H1 (cell line): Measurements from ENCODE around the gene NXPH1. TPM values are rescaled to one million over a fixed set of nuclear protein-coding genes. Genes with fewer than 3 reads are reported as not detected.

Source experiments
- CTCF ChIA-PET: fragments of 300-600 bp; sonication (Branson Sonifier 250); formaldehyde crosslinking; loops from one replicate; lab custom pipeline; 2021; ENCODE audit not compliant: partially characterized antibody; lab: Charles Lee
- POLR2A ChIA-PET: fragments of 300-600 bp; sonication (Branson Sonifier 250); formaldehyde crosslinking; loops from one replicate; lab custom pipeline; 2021; ENCODE audit warnings: inconsistent platforms; ENCODE audit not compliant: partially characterized antibody; lab: Charles Lee
- DNase-seq, 2 experiments: peaks; one replicate each; pipeline versions ENCODE4 v3.0.0 to v3.0.0-alpha.2; 2010 to 2022; ENCODE audit warnings: low spot score in 2 of 2, low read depth in 1 of 2, mixed read lengths in 1 of 2
- FAIRE-seq: peaks from 2 replicates; lab custom pipeline; 2011; peaks lifted over from hg19 to GRCh38; lab: Jason Lieb, UNC
- H2AFZ ChIP-seq: 2 replicates; pipeline ENCODE4 v1.8.1; 2012; ENCODE audit warnings: low read length, inconsistent platforms
- H2AK5ac ChIP-seq: 2 replicates; pipeline ENCODE4 v1.6.1; 2013; ENCODE audit warnings: low read depth, low read length
- H2BK120ac ChIP-seq: replicated peaks from 2 replicates; pipeline ENCODE3; 2013; ENCODE audit warnings: low read depth, low read length, inconsistent platforms
- H2BK12ac ChIP-seq: 2 replicates; pipeline ENCODE4 v1.6.1; 2013; ENCODE audit warnings: low read depth, low read length
- H2BK15ac ChIP-seq: 2 replicates; pipeline ENCODE4 v1.6.1; 2013; ENCODE audit warnings: low read length
- H2BK20ac ChIP-seq: 2 replicates; pipeline ENCODE4 v1.6.1; 2013; ENCODE audit warnings: low read length
- H2BK5ac ChIP-seq: 2 replicates; pipeline ENCODE4 v1.6.1; 2013; ENCODE audit warnings: low read depth, low read length
- H3K14ac ChIP-seq: 2 replicates; pipeline ENCODE4 v1.6.1; 2013; ENCODE audit warnings: inconsistent platforms; ENCODE audit not compliant: insufficient read length
- H3K18ac ChIP-seq: 2 replicates; pipeline ENCODE4 v1.6.1; 2013; ENCODE audit warnings: low read length; ENCODE audit errors: extremely low read depth
- H3K23ac ChIP-seq: 2 replicates; pipeline ENCODE4 v1.6.1; 2013; ENCODE audit warnings: inconsistent platforms; ENCODE audit not compliant: insufficient read length
- H3K23me2 ChIP-seq: 2 replicates; pipeline ENCODE4 v1.6.1; 2013; ENCODE audit warnings: low read depth, low read length
- H3K27ac ChIP-seq: 2 replicates; pipeline ENCODE4 v1.6.1; 2011; ENCODE audit warnings: low read depth, low read length, inconsistent platforms
- H3K27me3 ChIP-seq, 4 experiments: replicated peaks in 1 of 4; 1 replicate in 1 of 4; 2 replicates in 3 of 4; pipeline versions ENCODE4 v1.6.1 to v1.8.1; 2011 to 2013; ENCODE audit warnings: low read length in 3 of 4, mild to moderate bottlenecking in 3 of 4, inconsistent platforms in 2 of 4, mixed read lengths in 2 of 4, moderate library complexity in 1 of 4; ENCODE audit not compliant: control insufficient read depth in 3 of 4, insufficient read depth in 3 of 4; ENCODE audit errors: extremely low read depth in 1 of 4
- H3K36me3 ChIP-seq, 4 experiments: 2 replicates each; pipeline versions ENCODE4 v1.6.1 to v1.8.1; 2011 to 2013; ENCODE audit warnings: mild to moderate bottlenecking in 4 of 4, low read length in 3 of 4, moderate library complexity in 2 of 4, control low read depth in 1 of 4, inconsistent platforms in 1 of 4; ENCODE audit not compliant: insufficient read depth in 4 of 4, control insufficient read depth in 2 of 4
- H3K4ac ChIP-seq: replicated peaks from 2 replicates; pipeline ENCODE3; 2013; ENCODE audit warnings: low read length, low read depth, mixed read lengths, inconsistent platforms; ENCODE audit not compliant: insufficient read length
- H3K4me1 ChIP-seq, 4 experiments: replicated peaks in 1 of 4; 1 replicate in 1 of 4; 2 replicates in 3 of 4; pipeline versions ENCODE4 v1.6.1 to v1.8.1; 2011 to 2013; ENCODE audit warnings: low read length in 3 of 4, inconsistent platforms in 2 of 4, mixed read lengths in 1 of 4; ENCODE audit not compliant: insufficient read depth in 4 of 4, control insufficient read depth in 3 of 4
- H3K4me2 ChIP-seq, 2 experiments: 2 replicates each; pipeline versions ENCODE4 v1.6.1 to v1.8.1; 2011 to 2013; ENCODE audit warnings: low read depth in 2 of 2, low read length in 2 of 2, control low read depth in 1 of 2, inconsistent platforms in 1 of 2, mild to moderate bottlenecking in 1 of 2; ENCODE audit not compliant: insufficient read depth in 1 of 2
- H3K4me3 ChIP-seq, 4 experiments: fragments of 200-600, 300-600 bp in 1 of 4; sonication (generic), shearing (Covaris generic), sonication (Bioruptor Twin) in 1 of 4; 2 replicates each; pipeline versions ENCODE4 v1.5.1 to v1.8.1; 2011 to 2016; ENCODE audit warnings: low read length in 4 of 4, low read depth in 3 of 4, control low read depth in 2 of 4, inconsistent platforms in 2 of 4, mild to moderate bottlenecking in 2 of 4, mixed read lengths in 1 of 4, moderate library complexity in 1 of 4; ENCODE audit not compliant: insufficient read depth in 2 of 4; ENCODE audit errors: extremely low read depth in 1 of 4
- H3K56ac ChIP-seq: replicated peaks from 2 replicates; pipeline ENCODE3; 2013; ENCODE audit warnings: low read depth, mild to moderate bottlenecking, mixed read lengths, low read length, inconsistent platforms; ENCODE audit not compliant: insufficient read length
- H3K79me1 ChIP-seq: 2 replicates; pipeline ENCODE4 v1.6.1; 2013; ENCODE audit warnings: low read depth, low read length, control low read depth
- H3K79me2 ChIP-seq, 2 experiments: 2 replicates each; pipeline versions ENCODE4 v1.6.1 to v1.8.1; 2012 to 2013; ENCODE audit warnings: low read length in 2 of 2, mild to moderate bottlenecking in 2 of 2, inconsistent platforms in 1 of 2; ENCODE audit not compliant: insufficient read depth in 2 of 2, control insufficient read depth in 1 of 2
- H3K9ac ChIP-seq, 4 experiments: replicated peaks in 1 of 4; 1 replicate in 1 of 4; 2 replicates in 3 of 4; pipeline versions ENCODE4 v1.6.1 to v1.8.1; 2011 to 2013; ENCODE audit warnings: low read depth in 3 of 4, low read length in 3 of 4, control low read depth in 2 of 4, mild to moderate bottlenecking in 2 of 4, moderate library complexity in 2 of 4, inconsistent platforms in 1 of 4; ENCODE audit errors: extremely low read depth in 1 of 4
- H3K9me3 ChIP-seq, 2 experiments: 2 replicates each; pipeline versions ENCODE4 v1.6.1 to v1.8.1; 2012 to 2013; ENCODE audit warnings: mild to moderate bottlenecking in 2 of 2, moderate library complexity in 2 of 2, control low read depth in 1 of 2, inconsistent platforms in 1 of 2, low read depth in 1 of 2, low read length in 1 of 2, mixed read lengths in 1 of 2; ENCODE audit not compliant: insufficient read depth in 2 of 2
- H4K20me1 ChIP-seq, 2 experiments: replicated peaks in 1 of 2; 2 replicates each; pipeline versions ENCODE3 to v1.8.1; 2011 to 2013; ENCODE audit warnings: inconsistent platforms in 2 of 2, low read length in 2 of 2, mild to moderate bottlenecking in 1 of 2; ENCODE audit not compliant: insufficient read depth in 2 of 2, control insufficient read depth in 1 of 2
- H4K5ac ChIP-seq: 2 replicates; pipeline ENCODE4 v1.6.1; 2013; ENCODE audit warnings: low read length, low read depth, mixed read lengths, inconsistent platforms; ENCODE audit not compliant: insufficient read length
- H4K8ac ChIP-seq: 2 replicates; pipeline ENCODE4 v1.8.0; 2013; ENCODE audit warnings: mild to moderate bottlenecking, moderate library complexity, low read length, inconsistent platforms; ENCODE audit not compliant: insufficient read depth; ENCODE audit errors: extremely low read depth
- H4K91ac ChIP-seq: replicated peaks from 2 replicates; pipeline ENCODE3; 2013; ENCODE audit warnings: low read length, mixed read lengths, inconsistent platforms; ENCODE audit not compliant: insufficient read length
- CBX8 ChIP-seq: fragments of 300-800, 300-1000 bp; sonication (generic); IDR thresholded peaks from 2 replicates; pipeline ENCODE4 v1.7.1; 2016; ENCODE audit warnings: low read depth, low read length, borderline replicate concordance
- CEBPB ChIP-seq: IDR thresholded peaks from 2 replicates; pipeline ENCODE4 v1.6.1; 2012; ENCODE audit warnings: low read depth, low read length
- EZH2 ChIP-seq: fragments of 200-600 bp; sonication (generic); IDR thresholded peaks from 2 replicates; pipeline ENCODE4 v1.7.1; 2012; ENCODE audit warnings: low read depth, mild to moderate bottlenecking, moderate library complexity, low read length, inconsistent platforms; ENCODE audit not compliant: severe bottlenecking
- GTF2F1 ChIP-seq: IDR thresholded peaks from 2 replicates; pipeline ENCODE4 v1.6.1; 2012; ENCODE audit warnings: low read depth, low read length, improper control_type of control experiment, borderline replicate concordance
- NANOG ChIP-seq: IDR thresholded peaks from 2 replicates; pipeline ENCODE4 v1.6.1; 2011; ENCODE audit warnings: low read length, low read depth, mild to moderate bottlenecking, inconsistent platforms; ENCODE audit not compliant: insufficient read depth, poor library complexity, severe bottlenecking
- polyA plus RNA-seq, 7 experiments: library from polyadenylated mRNA; depleted of rRNA in 3 of 7; stranded (reverse) in 5 of 7; unstranded in 2 of 7; fragments of >200 nt in 5 of 7; fragments of 200-250 nt in 2 of 7; gene quantifications; 1 replicate in 5 of 7; 2 replicates in 1 of 7; 4 replicates in 1 of 7; pipeline versions ENCODE4 v1.2.1 to v1.2.3, GENCODE V29; 2011 to 2013; ENCODE audit warnings: missing spikeins in 2 of 7, mixed read lengths in 2 of 7
- total RNA-seq: library from RNA; stranded (reverse); fragmentation: NEBNext Ultra II Directional; extraction: Animal tissue kit (Norgen Biotek cat#: 25700); gene quantifications from 2 replicates; pipeline ENCODE4 v1.2.1, GENCODE V29; 2021
- TF ChIP-seq, protein P1 (sequence below): IDR thresholded peaks from 2 replicates; pipeline ENCODE4 v1.6.1; 2011; ENCODE audit warnings: low read length, improper control_type of control experiment

The NXPH1 gene
- total and polyA plus RNA-seq, 2 of the 8 experiments (the other 6 are each of a cell fraction or from before 2014, with no cell fraction given): 0.14 to 1.0 TPM

DNA sequence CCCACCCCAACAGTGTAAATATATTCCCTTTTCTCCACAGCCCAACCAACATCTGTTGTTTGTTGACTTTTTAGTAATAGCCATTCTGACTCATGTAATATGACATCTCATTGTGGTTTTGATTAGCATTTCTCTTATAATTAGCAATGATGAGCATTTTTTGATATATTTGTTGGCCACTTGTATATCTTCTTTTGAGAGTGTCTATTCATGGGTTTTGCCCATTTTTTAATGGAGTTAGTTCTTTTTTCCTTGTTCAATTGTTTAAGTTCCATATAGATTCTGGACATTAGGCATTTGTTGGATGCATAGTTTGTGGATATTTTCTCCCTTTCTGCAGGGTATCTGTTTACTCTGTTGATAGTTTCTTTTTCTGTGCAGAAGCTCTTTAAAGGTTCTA lies 340.1 kb downstream of the NXPH1 start:
- no peaks in the 10 kb centered on the region for H3K9me3 ChIP-seq
- no peak overlapping the region for H3K4me2 ChIP-seq
- H3K27ac ChIP-seq: no peak overlapping the region
- FAIRE-seq (no peak), DNase-seq (no peak)
- no peak overlapping the region for H3K4me3 ChIP-seq
- no peak overlapping the region for H2BK5ac ChIP-seq
- no peaks in the 10 kb centered on the region for H3K27me3 ChIP-seq
- no peak overlapping the region for H3K14ac ChIP-seq
- POLR2A ChIA-PET: no interaction called here
- H3K79me2 ChIP-seq: no peaks in the 10 kb centered on the region
- H2AK5ac ChIP-seq: no peak overlapping the region
- H4K20me1 ChIP-seq: no peaks in the 10 kb centered on the region
- no peak overlapping the region for H3K23ac ChIP-seq
- no peak overlapping the region for H3K18ac ChIP-seq
- no peak overlapping the region for H2BK20ac ChIP-seq
- no peaks in the 10 kb centered on the region for H3K4me1 ChIP-seq
- no peaks in the 10 kb centered on the region for H3K23me2 ChIP-seq
- no peak overlapping the region for H4K8ac ChIP-seq
- H2BK120ac ChIP-seq: no peak overlapping the region
- H3K79me1 ChIP-seq: no peaks in the 10 kb centered on the region
- no peak overlapping the region for H4K5ac ChIP-seq
- H3K9ac ChIP-seq: no peak overlapping the region
- H2AFZ ChIP-seq: no peak overlapping the region
- H3K56ac ChIP-seq: no peak overlapping the region
- no peak overlapping the region for H4K91ac ChIP-seq
- CTCF ChIA-PET: interaction anchor here (0.6 kb wide), 1 partner anchor 428 kb away, joined by 3 read pairs; no protein-coding TSS in a partner anchor
- H2BK15ac ChIP-seq: no peak overlapping the region
- H2BK12ac ChIP-seq: no peak overlapping the region
- H3K36me3 ChIP-seq: no peaks in the 10 kb centered on the region
- H3K4ac ChIP-seq: no peak overlapping the region
- TF ChIP-seq NANOG (no peak), CEBPB (no peak), CBX8 (no peak), GTF2F1 (no peak), EZH2 (no peak)
- TF ChIP-seq, protein P1, sequence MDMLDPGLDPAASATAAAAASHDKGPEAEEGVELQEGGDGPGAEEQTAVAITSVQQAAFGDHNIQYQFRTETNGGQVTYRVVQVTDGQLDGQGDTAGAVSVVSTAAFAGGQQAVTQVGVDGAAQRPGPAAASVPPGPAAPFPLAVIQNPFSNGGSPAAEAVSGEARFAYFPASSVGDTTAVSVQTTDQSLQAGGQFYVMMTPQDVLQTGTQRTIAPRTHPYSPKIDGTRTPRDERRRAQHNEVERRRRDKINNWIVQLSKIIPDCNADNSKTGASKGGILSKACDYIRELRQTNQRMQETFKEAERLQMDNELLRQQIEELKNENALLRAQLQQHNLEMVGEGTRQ: no peak
